Small intestine (tissue), 7 donors: ENCODE measurements around the gene KRTAP12-4. TPM values are rescaled to one million over a fixed set of nuclear protein-coding genes. Genes with fewer than 3 reads are reported as not detected.
"Not testable (repeated sequence)": the region's sequence is repeated elsewhere in the genome, so short reads cannot be mapped to it uniquely, and the experiment has no call there.

Experiments
- DNase-seq, 2 donors: peaks; one replicate each; pipeline versions ENCODE4 v3.0.0 to v3.0.0-alpha.2; 2013
- FAIRE-seq: peaks from 2 replicates; lab custom pipeline; 2012; peaks lifted over from hg19 to GRCh38; lab: Jason Lieb, UNC
- H3K27ac ChIP-seq, 3 donors: one replicate each; pipeline ENCODE4 v1.5.1; 2013; ENCODE audit warnings: low read length in 2 of 3, mild to moderate bottlenecking in 2 of 3, control low read depth in 1 of 3, inconsistent platforms in 1 of 3, low read depth in 1 of 3, moderate library complexity in 1 of 3
- H3K27me3 ChIP-seq, 3 donors: one replicate each; pipeline ENCODE4 v1.6.1; 2013; ENCODE audit warnings: low read length in 3 of 3, inconsistent platforms in 1 of 3; ENCODE audit not compliant: control insufficient read depth in 3 of 3, insufficient read depth in 3 of 3
- H3K36me3 ChIP-seq, 3 donors: one replicate each; pipeline ENCODE4 v1.6.1; 2013; ENCODE audit warnings: low read length in 3 of 3, inconsistent platforms in 1 of 3, low read depth in 1 of 3, mild to moderate bottlenecking in 1 of 3, moderate library complexity in 1 of 3; ENCODE audit not compliant: control insufficient read depth in 3 of 3, insufficient read depth in 2 of 3
- H3K4me1 ChIP-seq, 3 donors: one replicate each; pipeline ENCODE4 v1.6.1; 2013; ENCODE audit warnings: low read length in 2 of 3, inconsistent platforms in 1 of 3, low read depth in 1 of 3, mild to moderate bottlenecking in 1 of 3, moderate library complexity in 1 of 3; ENCODE audit not compliant: control insufficient read depth in 3 of 3, insufficient read depth in 2 of 3
- H3K4me3 ChIP-seq, 3 donors: one replicate each; pipeline ENCODE4 v1.5.1; 2013; ENCODE audit warnings: low read length in 3 of 3, control low read depth in 1 of 3, inconsistent platforms in 1 of 3, low read depth in 1 of 3, mild to moderate bottlenecking in 1 of 3, moderate library complexity in 1 of 3
- H3K9me3 ChIP-seq, 2 donors: one replicate each; pipeline ENCODE4 v1.6.1; 2013; ENCODE audit warnings: low read depth in 1 of 2, low read length in 1 of 2; ENCODE audit not compliant: control insufficient read depth in 2 of 2, insufficient read depth in 1 of 2
- WGBS, 3 donors: extraction: QIAGEN DNeasy Blood & Tissue Kit; methylation state at CpG; one replicate each; pipeline ENCODE4 v1.1.7; 2013; 5-methylcytosine and 5-hydroxymethylcytosine counted together
- polyA plus RNA-seq, 4 donors: library from polyadenylated mRNA; stranded (reverse) in 3 of 4; unstranded in 1 of 4; fragments of 200-250 nt in 3 of 4; fragments of 120-200 nt in 1 of 4; gene quantifications; one replicate each; pipeline versions ENCODE4 v1.2.1 to v1.2.3, GENCODE V29; 2013
- donor health status: healthy with polysubstance abuse.
- donor health status: control.
- donor health status: control.
- donor health status: Bipolar disorder and iron deficiency.
- donor health status: healthy.

Gene KRTAP12-4
- polyA plus RNA-seq, 4 donors: not detected

GRCh38 chr21:44667612-44668011 lies 13.2 kb upstream of the KRTAP12-4 start:
- DNase-seq (no peak), FAIRE-seq (no peak)
- Histone ChIP-seq H3K4me1 (no peaks in the 10 kb centered on the region), H3K4me3 (no peak overlapping the region), H3K36me3 (no peaks in the 10 kb centered on the region), H3K27me3 (peaks cover 0 to 4% (median 0%) of the 10 kb centered on the region in 3 donors), H3K27ac (no peak overlapping the region), H3K9me3 (peaks cover 0 to 23% of the 10 kb centered on the region in 2 donors)
- WGBS, 3 donors: 43 to 70% (median 69%) methylated on average over 1 of the region's 1 CpG

- peaks cover 0 to 4% (median 0%) of the 10 kb centered on the region in 3 donors for H3K27me3 ChIP-seq
- no peaks in the 10 kb centered on the region for H3K36me3 ChIP-seq
- no peaks in the 10 kb centered on the region for H3K4me1 ChIP-seq
- DNase-seq: no peak
- peaks cover 0 to 17% of the 10 kb centered on the region in 2 donors for H3K9me3 ChIP-seq
- no peak within 1 kb of the TSS for H3K27ac ChIP-seq
- 38 to 70% (median 47%) methylated on average over 18 to 19 of the region's 19 CpGs for WGBS, 3 donors
- no peak for FAIRE-seq
- no peak within 1 kb of the TSS for H3K4me3 ChIP-seq
Measured at GRCh38 chr21:44666401-44667320, 12.2 kb upstream of the KRTAP12-4 start, which contains the start of gene KRTAP12-2. Gene KRTAP12-2 (minus strand): TSS chr21:44666927. CDS start chr21:44666886, 41 bp downstream.

GRCh38 chr21:44664691-44665090 lies 10.2 kb upstream of the KRTAP12-4 start:
- DNase-seq (no peak), FAIRE-seq (no peak)
- Histone ChIP-seq H3K27ac (no peak overlapping the region), H3K9me3 (peaks cover 0 to 4% of the 10 kb centered on the region in 2 donors), H3K36me3 (no peaks in the 10 kb centered on the region), H3K4me1 (no peaks in the 10 kb centered on the region), H3K27me3 (peaks cover 0 to 4% (median 0%) of the 10 kb centered on the region in 3 donors), H3K4me3 (no peak overlapping the region)
- 82 to 86% (median 83%) methylated on average over 5 of the region's 5 CpGs for WGBS, 3 donors

- FAIRE-seq, H3K36me3 ChIP-seq, H3K27me3 ChIP-seq, H3K4me1 ChIP-seq, H3K4me3 ChIP-seq, H3K27ac ChIP-seq, DNase-seq, H3K9me3 ChIP-seq: not testable (repeated sequence)
- 47 to 73% (median 55%) methylated on average over 7 of the region's 7 CpGs for WGBS, 3 donors
Measured at GRCh38 chr21:44661567-44661966, 7.1 kb upstream of the KRTAP12-4 start.

- WGBS, 3 donors: 24 to 54% (median 34%) methylated on average over 11 of the region's 11 CpGs
Measured at GRCh38 chr21:44658913-44659595, 4.6 kb upstream of the KRTAP12-4 start.

GRCh38 chr21:44658541-44658910 lies 4.1 kb upstream of the KRTAP12-4 start:
- DNase-seq: no peak
- H3K4me1 ChIP-seq: peaks cover 0 to 3% (median 0%) of the 10 kb centered on the region in 3 donors
- FAIRE-seq: no peak
- WGBS, 3 donors: 77 to 79% (median 79%) methylated on average over 5 of the region's 5 CpGs
- no peak overlapping the region for H3K4me3 ChIP-seq
- H3K27me3 ChIP-seq: no peaks in the 10 kb centered on the region
- H3K27ac ChIP-seq: peak overlapping the region in 1 of 3 donors; percentile 83
- no peaks in the 10 kb centered on the region for H3K36me3 ChIP-seq
- peaks cover 1 to 8% of the 10 kb centered on the region in 2 donors for H3K9me3 ChIP-seq

More at GRCh38 chr21:44658913-44659595, 4.6 kb upstream of the KRTAP12-4 start:
- H3K27ac ChIP-seq: peak overlapping the region in 1 of 3 donors; percentile 83
- DNase-seq: peak in 1 of 2 donors; percentile 26
- H3K36me3 ChIP-seq: no peaks in the 10 kb centered on the region
- H3K4me3 ChIP-seq: no peak overlapping the region
- no peaks in the 10 kb centered on the region for H3K27me3 ChIP-seq
- peaks cover 1 to 8% of the 10 kb centered on the region in 2 donors for H3K9me3 ChIP-seq
- no peak for FAIRE-seq
- peaks cover 0 to 3% (median 0%) of the 10 kb centered on the region in 3 donors for H3K4me1 ChIP-seq

GRCh38 chr21:44657635-44658540 lies 3.4 kb upstream of the KRTAP12-4 start, which contains the start of gene KRTAP12-3:
Gene KRTAP12-3 (plus strand): TSS chr21:44657932. CDS start chr21:44657980, 48 bp downstream.
- DNase-seq (peak in 1 of 2 donors; percentile 52), FAIRE-seq (no peak)
- Histone ChIP-seq H3K27me3 (no peaks in the 10 kb centered on the region), H3K4me3 (no peak within 1 kb of the TSS), H3K9me3 (peaks cover 1 to 11% of the 10 kb centered on the region in 2 donors), H3K27ac (peak within 1 kb of the TSS in 2 of 3 donors; percentile 68 to 83), H3K4me1 (peaks cover 0 to 3% (median 0%) of the 10 kb centered on the region in 3 donors), H3K36me3 (no peaks in the 10 kb centered on the region)
- 70 to 75% (median 71%) methylated on average over 26 of the region's 26 CpGs for WGBS, 3 donors
